H1 (cell line): Measurements from ENCODE around the gene ZFP3. TPM values are rescaled to one million over a fixed set of nuclear protein-coding genes. Genes with fewer than 3 reads are reported as not detected.

Experiments
- CTCF ChIA-PET: fragments of 300-600 bp; sonication (Branson Sonifier 250); formaldehyde crosslinking; loops from one replicate; lab custom pipeline; 2021; ENCODE audit not compliant: partially characterized antibody; lab: Charles Lee
- POLR2A ChIA-PET: fragments of 300-600 bp; sonication (Branson Sonifier 250); formaldehyde crosslinking; loops from one replicate; lab custom pipeline; 2021; ENCODE audit warnings: inconsistent platforms; ENCODE audit not compliant: partially characterized antibody; lab: Charles Lee
- DNase-seq, 2 experiments: peaks; one replicate each; pipeline versions ENCODE4 v3.0.0 to v3.0.0-alpha.2; 2010 to 2022; ENCODE audit warnings: low spot score in 2 of 2, low read depth in 1 of 2, mixed read lengths in 1 of 2
- FAIRE-seq: peaks from 2 replicates; lab custom pipeline; 2011; peaks lifted over from hg19 to GRCh38; lab: Jason Lieb, UNC
- H2AFZ ChIP-seq: 2 replicates; pipeline ENCODE4 v1.8.1; 2012; ENCODE audit warnings: low read length, inconsistent platforms
- H2AK5ac ChIP-seq: 2 replicates; pipeline ENCODE4 v1.6.1; 2013; ENCODE audit warnings: low read depth, low read length
- H2BK120ac ChIP-seq: replicated peaks from 2 replicates; pipeline ENCODE3; 2013; ENCODE audit warnings: low read depth, low read length, inconsistent platforms
- H2BK12ac ChIP-seq: 2 replicates; pipeline ENCODE4 v1.6.1; 2013; ENCODE audit warnings: low read depth, low read length
- H2BK15ac ChIP-seq: 2 replicates; pipeline ENCODE4 v1.6.1; 2013; ENCODE audit warnings: low read length
- H2BK20ac ChIP-seq: 2 replicates; pipeline ENCODE4 v1.6.1; 2013; ENCODE audit warnings: low read length
- H2BK5ac ChIP-seq: 2 replicates; pipeline ENCODE4 v1.6.1; 2013; ENCODE audit warnings: low read depth, low read length
- H3K14ac ChIP-seq: 2 replicates; pipeline ENCODE4 v1.6.1; 2013; ENCODE audit warnings: inconsistent platforms; ENCODE audit not compliant: insufficient read length
- H3K18ac ChIP-seq: 2 replicates; pipeline ENCODE4 v1.6.1; 2013; ENCODE audit warnings: low read length; ENCODE audit errors: extremely low read depth
- H3K23ac ChIP-seq: 2 replicates; pipeline ENCODE4 v1.6.1; 2013; ENCODE audit warnings: inconsistent platforms; ENCODE audit not compliant: insufficient read length
- H3K23me2 ChIP-seq: 2 replicates; pipeline ENCODE4 v1.6.1; 2013; ENCODE audit warnings: low read depth, low read length
- H3K27ac ChIP-seq: 2 replicates; pipeline ENCODE4 v1.6.1; 2011; ENCODE audit warnings: low read depth, low read length, inconsistent platforms
- H3K27me3 ChIP-seq, 4 experiments: replicated peaks in 1 of 4; 1 replicate in 1 of 4; 2 replicates in 3 of 4; pipeline versions ENCODE4 v1.6.1 to v1.8.1; 2011 to 2013; ENCODE audit warnings: low read length in 3 of 4, mild to moderate bottlenecking in 3 of 4, inconsistent platforms in 2 of 4, mixed read lengths in 2 of 4, moderate library complexity in 1 of 4; ENCODE audit not compliant: control insufficient read depth in 3 of 4, insufficient read depth in 3 of 4; ENCODE audit errors: extremely low read depth in 1 of 4
- H3K36me3 ChIP-seq, 4 experiments: 2 replicates each; pipeline versions ENCODE4 v1.6.1 to v1.8.1; 2011 to 2013; ENCODE audit warnings: mild to moderate bottlenecking in 4 of 4, low read length in 3 of 4, moderate library complexity in 2 of 4, control low read depth in 1 of 4, inconsistent platforms in 1 of 4; ENCODE audit not compliant: insufficient read depth in 4 of 4, control insufficient read depth in 2 of 4
- H3K4ac ChIP-seq: replicated peaks from 2 replicates; pipeline ENCODE3; 2013; ENCODE audit warnings: low read length, low read depth, mixed read lengths, inconsistent platforms; ENCODE audit not compliant: insufficient read length
- H3K4me1 ChIP-seq, 4 experiments: replicated peaks in 1 of 4; 1 replicate in 1 of 4; 2 replicates in 3 of 4; pipeline versions ENCODE4 v1.6.1 to v1.8.1; 2011 to 2013; ENCODE audit warnings: low read length in 3 of 4, inconsistent platforms in 2 of 4, mixed read lengths in 1 of 4; ENCODE audit not compliant: insufficient read depth in 4 of 4, control insufficient read depth in 3 of 4
- H3K4me2 ChIP-seq, 2 experiments: 2 replicates each; pipeline versions ENCODE4 v1.6.1 to v1.8.1; 2011 to 2013; ENCODE audit warnings: low read depth in 2 of 2, low read length in 2 of 2, control low read depth in 1 of 2, inconsistent platforms in 1 of 2, mild to moderate bottlenecking in 1 of 2; ENCODE audit not compliant: insufficient read depth in 1 of 2
- H3K4me3 ChIP-seq, 4 experiments: fragments of 200-600, 300-600 bp in 1 of 4; sonication (generic), shearing (Covaris generic), sonication (Bioruptor Twin) in 1 of 4; 2 replicates each; pipeline versions ENCODE4 v1.5.1 to v1.8.1; 2011 to 2016; ENCODE audit warnings: low read length in 4 of 4, low read depth in 3 of 4, control low read depth in 2 of 4, inconsistent platforms in 2 of 4, mild to moderate bottlenecking in 2 of 4, mixed read lengths in 1 of 4, moderate library complexity in 1 of 4; ENCODE audit not compliant: insufficient read depth in 2 of 4; ENCODE audit errors: extremely low read depth in 1 of 4
- H3K56ac ChIP-seq: replicated peaks from 2 replicates; pipeline ENCODE3; 2013; ENCODE audit warnings: low read depth, mild to moderate bottlenecking, mixed read lengths, low read length, inconsistent platforms; ENCODE audit not compliant: insufficient read length
- H3K79me1 ChIP-seq: 2 replicates; pipeline ENCODE4 v1.6.1; 2013; ENCODE audit warnings: low read depth, low read length, control low read depth
- H3K79me2 ChIP-seq, 2 experiments: 2 replicates each; pipeline versions ENCODE4 v1.6.1 to v1.8.1; 2012 to 2013; ENCODE audit warnings: low read length in 2 of 2, mild to moderate bottlenecking in 2 of 2, inconsistent platforms in 1 of 2; ENCODE audit not compliant: insufficient read depth in 2 of 2, control insufficient read depth in 1 of 2
- H3K9ac ChIP-seq, 4 experiments: replicated peaks in 1 of 4; 1 replicate in 1 of 4; 2 replicates in 3 of 4; pipeline versions ENCODE4 v1.6.1 to v1.8.1; 2011 to 2013; ENCODE audit warnings: low read depth in 3 of 4, low read length in 3 of 4, control low read depth in 2 of 4, mild to moderate bottlenecking in 2 of 4, moderate library complexity in 2 of 4, inconsistent platforms in 1 of 4; ENCODE audit errors: extremely low read depth in 1 of 4
- H3K9me3 ChIP-seq, 2 experiments: 2 replicates each; pipeline versions ENCODE4 v1.6.1 to v1.8.1; 2012 to 2013; ENCODE audit warnings: mild to moderate bottlenecking in 2 of 2, moderate library complexity in 2 of 2, control low read depth in 1 of 2, inconsistent platforms in 1 of 2, low read depth in 1 of 2, low read length in 1 of 2, mixed read lengths in 1 of 2; ENCODE audit not compliant: insufficient read depth in 2 of 2
- H4K20me1 ChIP-seq, 2 experiments: replicated peaks in 1 of 2; 2 replicates each; pipeline versions ENCODE3 to v1.8.1; 2011 to 2013; ENCODE audit warnings: inconsistent platforms in 2 of 2, low read length in 2 of 2, mild to moderate bottlenecking in 1 of 2; ENCODE audit not compliant: insufficient read depth in 2 of 2, control insufficient read depth in 1 of 2
- H4K5ac ChIP-seq: 2 replicates; pipeline ENCODE4 v1.6.1; 2013; ENCODE audit warnings: low read length, low read depth, mixed read lengths, inconsistent platforms; ENCODE audit not compliant: insufficient read length
- H4K8ac ChIP-seq: 2 replicates; pipeline ENCODE4 v1.8.0; 2013; ENCODE audit warnings: mild to moderate bottlenecking, moderate library complexity, low read length, inconsistent platforms; ENCODE audit not compliant: insufficient read depth; ENCODE audit errors: extremely low read depth
- H4K91ac ChIP-seq: replicated peaks from 2 replicates; pipeline ENCODE3; 2013; ENCODE audit warnings: low read length, mixed read lengths, inconsistent platforms; ENCODE audit not compliant: insufficient read length
- BCL11A ChIP-seq, 2 experiments: IDR thresholded peaks; one replicate each; pipeline ENCODE4 v1.6.1; 2011; ENCODE audit warnings: low read depth in 2 of 2, low read length in 2 of 2, mild to moderate bottlenecking in 2 of 2
- CREB1 ChIP-seq: IDR thresholded peaks from 2 replicates; pipeline ENCODE4 v1.6.1; 2012; ENCODE audit warnings: inconsistent platforms
- CTBP2 ChIP-seq: IDR thresholded peaks from 2 replicates; pipeline ENCODE4 v1.7.0; 2011; ENCODE audit warnings: borderline replicate concordance, mild to moderate bottlenecking, moderate library complexity, mixed read lengths, low read length; ENCODE audit not compliant: insufficient read depth, insufficient read length
- EP300 ChIP-seq, 2 experiments: IDR thresholded peaks; 1 replicate in 1 of 2; 2 replicates in 1 of 2; pipeline ENCODE4 v1.6.1; 2011 to 2012; ENCODE audit warnings: low read depth in 2 of 2, low read length in 2 of 2, mild to moderate bottlenecking in 2 of 2, borderline replicate concordance in 1 of 2, inconsistent platforms in 1 of 2, moderate library complexity in 1 of 2
- EZH2 ChIP-seq: fragments of 200-600 bp; sonication (generic); IDR thresholded peaks from 2 replicates; pipeline ENCODE4 v1.7.1; 2012; ENCODE audit warnings: low read depth, mild to moderate bottlenecking, moderate library complexity, low read length, inconsistent platforms; ENCODE audit not compliant: severe bottlenecking
- GABPA ChIP-seq: IDR thresholded peaks from 2 replicates; pipeline ENCODE4 v1.6.1; 2011; ENCODE audit warnings: mild to moderate bottlenecking, low read length, moderate library complexity, borderline replicate concordance; ENCODE audit not compliant: insufficient read depth
- GTF2F1 ChIP-seq: IDR thresholded peaks from 2 replicates; pipeline ENCODE4 v1.6.1; 2012; ENCODE audit warnings: low read depth, low read length, improper control_type of control experiment, borderline replicate concordance
- PHF8 ChIP-seq: fragments of 200-600 bp; sonication (generic); conservative IDR thresholded peaks from 2 replicates; pipeline ENCODE4 v1.7.1; 2012; ENCODE audit warnings: low read depth, mild to moderate bottlenecking, inconsistent platforms, low read length, moderate library complexity
- RNF2 ChIP-seq: fragments of 200-900, 300-1000 bp; sonication (generic); IDR thresholded peaks from 2 replicates; pipeline ENCODE4 v1.7.1; 2016; ENCODE audit warnings: borderline replicate concordance, low read depth, mild to moderate bottlenecking, antibody characterized with exemption, low read length; ENCODE audit not compliant: poor library complexity, severe bottlenecking; ENCODE audit errors: missing control alignments
- TEAD4 ChIP-seq: IDR thresholded peaks from 2 replicates; pipeline ENCODE4 v1.6.1; 2012; ENCODE audit warnings: low read depth, low read length, inconsistent platforms, mixed read lengths
- YY1 ChIP-seq: IDR thresholded peaks from 2 replicates; pipeline ENCODE4 v1.6.1; 2011; ENCODE audit warnings: low read depth, mild to moderate bottlenecking, low read length
- ZNF274 ChIP-seq: IDR thresholded peaks from 2 replicates; pipeline ENCODE4 v1.7.0; 2012; ENCODE audit warnings: low read length, borderline replicate concordance; ENCODE audit errors: extremely low read depth
- WGBS, 2 experiments: shearing (Covaris generic) in 1 of 2; methylation state at CpG; one replicate each; pipeline versions ENCODE4 v1.1.6 to v1.1.7; 2013 to 2015; ENCODE audit warnings: low lambda C conversion rate in 2 of 2, mixed read lengths in 2 of 2, inconsistent platforms in 1 of 2, low coverage in 1 of 2, missing lambda C conversion rate in 1 of 2; ENCODE audit not compliant: insufficient replicate concordance in 2 of 2, insufficient coverage in 1 of 2, insufficient read length in 1 of 2; ENCODE audit errors: extremely low coverage in 1 of 2, missing lambda C conversion rate in 1 of 2; 5-methylcytosine and 5-hydroxymethylcytosine counted together
- polyA plus RNA-seq, 7 experiments: library from polyadenylated mRNA; depleted of rRNA in 3 of 7; stranded (reverse) in 5 of 7; unstranded in 2 of 7; fragments of >200 nt in 5 of 7; fragments of 200-250 nt in 2 of 7; gene quantifications; 1 replicate in 5 of 7; 2 replicates in 1 of 7; 4 replicates in 1 of 7; pipeline versions ENCODE4 v1.2.1 to v1.2.3, GENCODE V29; 2011 to 2013; ENCODE audit warnings: missing spikeins in 2 of 7, mixed read lengths in 2 of 7
- total RNA-seq: library from RNA; stranded (reverse); fragmentation: NEBNext Ultra II Directional; extraction: Animal tissue kit (Norgen Biotek cat#: 25700); gene quantifications from 2 replicates; pipeline ENCODE4 v1.2.1, GENCODE V29; 2021
- TF ChIP-seq, protein P1 (sequence below): IDR thresholded peaks from 2 replicates; pipeline ENCODE4 v1.6.1; 2012; ENCODE audit warnings: inconsistent platforms

ZFP3 gene
- total and polyA plus RNA-seq, 2 of the 8 experiments (the other 6 are each of a cell fraction or from before 2014, with no cell fraction given): 0.15 to 0.44 TPM

DNA sequence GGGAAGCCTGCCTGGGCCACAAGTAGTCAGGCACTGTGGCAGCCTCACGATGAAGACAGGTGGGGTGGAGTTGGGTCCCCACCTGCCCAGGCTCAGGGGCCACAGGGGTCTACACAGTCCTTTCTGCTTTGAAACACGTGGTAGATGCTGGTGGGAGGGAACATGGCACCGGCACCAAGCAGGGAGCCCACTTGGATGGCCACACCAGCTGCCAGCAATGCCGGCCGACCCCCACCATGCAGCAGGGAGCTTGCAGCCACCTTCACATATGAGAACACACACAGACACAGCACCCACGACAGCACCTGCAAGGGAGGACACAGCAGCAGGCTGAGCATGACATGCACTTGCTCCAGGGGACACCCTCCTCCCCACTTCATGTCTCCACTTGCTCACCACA, 45.4 kb upstream of the ZFP3 start:
- peak overlapping the region; percentile 50; the same call in 1 of the 2 replicates for H2BK12ac ChIP-seq
- H4K5ac ChIP-seq: no peak overlapping the region
- no peak overlapping the region for H3K56ac ChIP-seq
- DNase-seq (no peak), FAIRE-seq (no peak)
- peaks cover 4% of the 10 kb centered on the region; the same call in 1 of the 2 replicates for H3K23me2 ChIP-seq
- no peak overlapping the region for H3K14ac ChIP-seq
- H3K79me2 ChIP-seq: no peaks in the 10 kb centered on the region
- no peak overlapping the region for H3K23ac ChIP-seq
- H3K4me3 ChIP-seq: no peak overlapping the region
- no peaks in the 10 kb centered on the region for H3K36me3 ChIP-seq
- no peak overlapping the region for H3K9ac ChIP-seq
- peaks cover 0 to 14% (median 1%) of the 10 kb centered on the region in 4 experiments; a peak in 5 of 7 replicates for H3K27me3 ChIP-seq
- no peak overlapping the region for H2AFZ ChIP-seq
- CTCF ChIA-PET: interaction anchor here (0.7 to 11.5 kb wide), 5 partner anchors 10 to 270 kb away, joined by 3 to 102 read pairs (median 4); no protein-coding TSS in a partner anchor
- H2BK120ac ChIP-seq: no peak overlapping the region
- POLR2A ChIA-PET: interaction anchor here (1.5 to 2.3 kb wide), 3 partner anchors 11 to 38 kb away, joined by 3 to 7 read pairs (median 5); no protein-coding TSS in a partner anchor
- no peak overlapping the region for H3K4ac ChIP-seq
- no peaks in the 10 kb centered on the region for H4K20me1 ChIP-seq
- peak overlapping the region; percentile 29; the same call in 1 of the 2 replicates for H2BK15ac ChIP-seq
- H3K79me1 ChIP-seq: no peaks in the 10 kb centered on the region
- WGBS, 2 experiments: 83% methylated on average over 6 of the region's 6 CpGs; no CpG with 5 or more reads in 1 of the 2 experiments
- no peak overlapping the region for H3K4me2 ChIP-seq
- H3K18ac ChIP-seq: no peak overlapping the region
- H4K91ac ChIP-seq: no peak overlapping the region
- no peaks in the 10 kb centered on the region; a peak in 1 of 7 replicates for H3K4me1 ChIP-seq
- no peak overlapping the region for H4K8ac ChIP-seq
- H2AK5ac ChIP-seq: no peak overlapping the region
- no peak overlapping the region for H2BK20ac ChIP-seq
- no peak overlapping the region for H2BK5ac ChIP-seq
- H3K27ac ChIP-seq: no peak overlapping the region
- H3K9me3 ChIP-seq: no peaks in the 10 kb centered on the region
- no peak for TF ChIP-seq PHF8
- TF ChIP-seq CTBP2: no peak
- no peak for TF ChIP-seq YY1
- no peak for TF ChIP-seq TEAD4
- no peak for TF ChIP-seq CREB1
- TF ChIP-seq BCL11A (IDR thresholded peaks at IDR 0.05; ENCODE audit: low read depth in 2 of 2, low read length in 2 of 2): no peak
- no peak for TF ChIP-seq EZH2
- no peak for TF ChIP-seq ZNF274
- TF ChIP-seq GABPA: no peak
- TF ChIP-seq GTF2F1: no peak
- no peak for TF ChIP-seq RNF2
- no peak for TF ChIP-seq EP300 (IDR thresholded peaks at IDR 0.05; ENCODE audit: borderline replicate concordance in 1 of 2, low read depth in 2 of 2, low read length in 2 of 2)
- TF ChIP-seq, protein P1, sequence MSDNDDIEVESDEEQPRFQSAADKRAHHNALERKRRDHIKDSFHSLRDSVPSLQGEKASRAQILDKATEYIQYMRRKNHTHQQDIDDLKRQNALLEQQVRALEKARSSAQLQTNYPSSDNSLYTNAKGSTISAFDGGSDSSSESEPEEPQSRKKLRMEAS: no peak
